HG02870 (cell line): ENCODE results near the gene PIK3R3.
"Not testable (repeated sequence)": the region's sequence is repeated elsewhere in the genome, so short reads cannot be mapped to it uniquely, and the experiment has no call there.

Source experiments
- ATAC-seq: cut with Tn5 transposase; IDR thresholded peaks from one replicate; pipeline ENCODE4 v1.9.1; 2021; ENCODE audit warnings: mild to moderate bottlenecking, moderate library complexity; ENCODE audit not compliant: unreplicated experiment

PIK3R3 gene

GRCh38 chr1:46070164-46070814, 62.1 kb downstream of the PIK3R3 start:
- no peak for ATAC-seq

DNA sequence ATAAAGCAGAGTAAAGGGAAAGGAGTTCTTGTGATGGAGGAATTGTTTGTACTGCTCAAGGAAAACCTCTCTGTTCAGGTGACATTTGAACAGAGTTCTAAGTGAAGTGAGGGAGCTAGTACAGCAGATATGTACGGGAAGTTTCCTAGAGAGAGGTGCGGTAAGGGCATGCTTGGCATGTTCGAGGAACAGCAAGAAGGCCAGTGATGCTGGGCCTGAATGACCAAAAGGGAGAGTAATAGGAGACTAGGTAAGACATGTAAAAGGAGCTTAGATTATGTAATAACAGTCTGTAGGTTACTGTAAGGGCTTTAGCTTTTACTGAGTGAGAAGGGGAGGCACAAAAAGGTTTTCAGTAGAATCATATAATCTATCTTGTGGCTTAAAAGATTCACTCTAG, 63.9 kb downstream of the PIK3R3 start:
- ATAC-seq, result no peak

DNA sequence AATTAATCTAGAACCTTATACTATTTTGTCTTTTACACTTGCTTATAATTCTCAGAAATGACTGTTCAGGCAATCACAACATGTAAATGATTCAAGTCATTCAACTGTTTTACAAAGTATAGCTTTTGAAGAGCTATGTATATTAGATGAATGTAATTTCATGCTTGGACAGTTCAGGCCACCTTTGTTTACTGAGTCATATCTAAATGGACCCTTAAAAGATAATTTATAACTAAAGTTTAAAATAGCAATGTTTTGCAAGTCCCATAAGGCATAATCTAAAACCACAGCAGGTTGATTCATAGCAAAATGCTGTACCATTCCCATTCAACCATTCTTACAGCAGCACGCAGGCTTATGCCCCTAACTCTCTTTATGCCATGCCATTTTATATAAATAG, 64.8 kb downstream of the PIK3R3 start:
- no peak for ATAC-seq

GRCh38 chr1:46065405-46065804, 67.0 kb downstream of the PIK3R3 start:
- no peak for ATAC-seq

DNA sequence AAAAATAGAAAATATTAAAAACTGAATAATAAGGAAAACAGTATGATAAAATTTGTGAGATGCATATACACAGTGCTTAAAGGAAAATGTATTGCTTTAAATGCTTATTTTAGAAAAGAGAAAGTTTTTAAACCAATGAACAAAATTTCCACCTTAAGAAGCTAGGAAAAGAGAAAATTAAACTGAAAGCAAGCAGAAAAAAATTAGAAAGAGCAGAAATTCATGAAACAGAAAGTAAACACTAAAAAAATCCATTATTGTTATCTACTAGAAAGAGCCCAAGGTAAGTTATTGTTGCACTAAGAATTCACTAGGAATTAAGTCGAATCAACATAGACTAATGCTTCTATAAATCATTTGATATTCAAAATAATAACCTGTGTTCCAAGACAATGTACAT, 67.7 kb downstream of the PIK3R3 start:
- ATAC-seq, result no peak

DNA sequence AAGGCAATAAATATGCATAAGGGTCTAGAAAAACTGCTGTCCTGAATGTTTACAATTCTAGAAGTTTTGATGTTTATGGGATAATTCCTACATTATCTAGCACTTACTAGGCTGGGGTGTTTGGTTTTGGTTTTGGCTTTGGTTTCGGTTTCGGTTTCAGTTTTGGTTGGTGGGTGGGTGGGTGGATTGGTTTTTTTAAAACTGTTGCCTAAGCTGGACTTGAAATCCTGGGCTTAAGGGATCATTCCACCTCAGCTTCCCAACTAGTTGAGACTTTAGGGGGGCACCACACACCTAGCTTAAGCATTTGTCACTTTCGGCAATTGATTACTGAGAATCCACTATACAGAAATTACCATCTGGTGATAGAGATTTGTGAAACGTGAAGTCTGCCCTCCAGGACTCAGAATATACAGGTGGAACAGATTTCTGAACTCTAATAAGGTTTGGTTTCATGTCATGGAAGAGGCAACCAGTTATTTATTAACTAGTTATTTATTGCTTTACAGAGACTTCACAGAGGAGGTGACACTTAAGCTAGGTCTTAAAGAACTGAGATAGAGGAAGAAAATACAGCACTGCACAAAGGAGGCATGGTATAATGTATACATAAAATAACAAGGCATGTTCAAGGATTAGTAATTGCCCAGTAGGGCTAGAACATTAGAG, 69.6 kb downstream of the PIK3R3 start:
- no peak for ATAC-seq

DNA sequence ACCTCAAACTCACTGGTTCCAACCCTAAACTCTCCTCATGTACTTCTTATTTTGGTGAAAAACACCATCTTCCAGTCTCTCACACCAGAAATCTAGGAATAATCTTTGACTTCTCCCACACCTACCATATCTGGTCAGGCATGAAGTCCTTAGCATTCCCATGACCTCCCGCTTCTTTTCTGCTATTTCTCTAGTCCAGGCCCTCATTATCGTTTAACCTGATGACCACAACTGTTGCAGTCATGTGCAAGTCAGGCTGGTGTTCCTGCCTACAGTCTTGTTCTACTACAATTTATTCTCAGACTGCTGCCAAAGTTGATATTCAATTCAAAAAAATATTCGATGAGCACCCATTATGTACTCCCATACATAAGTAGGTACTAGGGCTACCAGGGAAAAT, 71.3 kb downstream of the PIK3R3 start:
- ATAC-seq, result no peak

DNA sequence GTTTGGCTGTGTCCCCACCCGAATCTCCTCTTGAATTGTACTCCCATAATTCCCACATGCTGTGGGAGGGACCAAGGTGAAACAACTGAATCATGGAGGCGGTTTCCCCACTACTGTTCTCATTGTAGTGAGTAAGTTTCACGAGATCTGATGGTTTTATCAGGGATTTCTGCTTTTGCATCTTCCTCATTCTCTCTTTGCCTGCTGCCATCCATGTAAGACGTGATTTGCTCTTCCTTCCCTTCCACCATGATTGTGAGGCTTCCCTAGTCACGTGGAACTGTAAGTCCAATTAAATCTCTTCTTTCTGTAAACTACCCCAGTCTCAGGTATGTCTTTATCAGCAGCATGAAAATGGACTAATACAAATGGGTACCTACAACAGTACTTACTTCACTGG, 73.5 kb downstream of the PIK3R3 start:
- ATAC-seq, result no peak

DNA sequence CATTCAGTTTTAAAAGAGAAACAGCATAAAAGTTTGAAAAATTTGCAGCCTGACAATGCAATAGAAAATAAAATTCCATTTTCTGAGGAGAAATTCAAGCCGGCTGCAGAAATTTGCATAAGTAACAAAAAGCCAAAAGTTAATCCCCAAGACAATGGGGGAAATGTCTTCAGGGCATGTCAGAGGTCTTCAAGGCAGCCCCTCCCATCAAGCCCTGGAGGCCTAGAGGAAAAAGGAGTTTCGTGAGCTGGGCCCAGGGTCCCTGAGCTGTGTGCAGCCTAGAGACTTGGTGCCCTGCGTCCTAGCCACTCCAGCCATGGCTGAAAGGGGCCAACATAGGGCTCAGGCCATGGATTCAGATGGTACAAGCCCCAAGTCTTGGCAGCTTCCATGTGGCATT, 74.6 kb downstream of the PIK3R3 start:
- ATAC-seq, result no peak

DNA sequence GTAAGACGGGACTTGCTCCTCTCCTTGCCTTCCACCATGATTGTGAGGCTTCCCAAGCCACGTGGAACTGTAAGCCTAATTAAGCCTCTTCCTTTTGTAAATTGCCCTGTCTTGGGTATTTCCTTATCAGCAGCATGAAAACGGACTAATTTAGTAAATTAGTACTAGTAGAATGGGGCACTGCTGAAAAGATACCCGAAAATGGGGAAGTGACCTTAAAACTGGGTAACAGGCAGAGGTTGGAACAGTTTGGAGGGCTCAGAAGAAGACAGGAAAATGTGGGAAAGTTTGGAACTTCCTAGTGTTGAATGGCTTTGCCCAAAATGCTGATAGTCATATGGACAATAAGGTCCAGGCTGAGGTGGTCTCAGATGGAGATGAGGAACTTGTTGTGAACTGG, 75.2 kb downstream of the PIK3R3 start:
- not testable (repeated sequence) for ATAC-seq

DNA sequence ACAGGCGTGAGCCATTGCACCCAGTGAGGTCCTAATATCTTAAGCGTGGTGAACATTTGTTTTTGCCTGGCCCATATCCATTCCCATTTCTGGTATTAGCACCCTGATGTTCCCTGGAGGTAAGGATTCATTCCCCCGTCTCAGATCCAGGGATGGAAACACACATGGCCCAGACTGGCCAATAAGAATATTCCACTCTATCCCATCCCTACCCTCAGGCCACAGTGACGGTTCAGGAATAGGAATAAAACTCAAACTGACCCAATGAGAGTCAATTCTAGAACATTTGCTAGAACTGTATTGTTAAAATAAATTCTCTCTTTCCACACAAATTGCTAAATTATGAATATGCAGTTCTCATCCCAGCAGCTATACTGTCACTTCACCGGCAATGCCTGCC, 76.1 kb downstream of the PIK3R3 start:
- ATAC-seq, result no peak

- no peak for ATAC-seq
These were observed 78.7 kb downstream of the PIK3R3 start for GRCh38 chr1:46053734-46054133.

GRCh38 chr1:46044116-46044515, 88.3 kb downstream of the PIK3R3 start:
- no peak for ATAC-seq

- peak; percentile 63 for ATAC-seq
These were observed 88.9 kb downstream of the PIK3R3 start for GRCh38 chr1:46043458-46044017.

- no peak for ATAC-seq
These were observed 90.5 kb downstream of the PIK3R3 start for GRCh38 chr1:46041974-46042373.

GRCh38 chr1:46041551-46041950, 90.9 kb downstream of the PIK3R3 start:
- peak; percentile 42 for ATAC-seq

DNA sequence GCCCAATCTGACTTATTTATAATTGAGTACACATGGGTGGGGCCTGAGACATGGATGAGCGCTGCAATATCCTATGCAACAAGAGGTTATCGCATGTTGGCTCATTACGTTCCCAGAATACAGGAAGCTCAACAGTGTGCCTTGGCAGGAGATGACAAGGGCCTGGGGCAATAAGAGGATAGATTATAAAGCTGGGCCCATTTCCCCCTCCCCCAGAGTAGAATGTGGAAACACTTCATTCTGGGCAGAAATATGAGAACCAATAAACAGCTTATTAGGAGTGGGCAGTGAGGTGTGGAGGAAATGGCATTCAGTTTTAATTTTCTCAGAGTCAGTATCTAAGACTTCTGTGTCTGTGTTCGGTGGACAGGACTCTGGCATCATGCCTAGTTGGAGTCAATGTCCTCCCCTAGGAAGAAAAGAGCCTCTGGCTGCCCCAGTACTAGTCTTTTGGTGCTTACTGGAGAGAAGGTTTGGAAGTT, 92.8 kb downstream of the PIK3R3 start:
- ATAC-seq, result no peak

DNA sequence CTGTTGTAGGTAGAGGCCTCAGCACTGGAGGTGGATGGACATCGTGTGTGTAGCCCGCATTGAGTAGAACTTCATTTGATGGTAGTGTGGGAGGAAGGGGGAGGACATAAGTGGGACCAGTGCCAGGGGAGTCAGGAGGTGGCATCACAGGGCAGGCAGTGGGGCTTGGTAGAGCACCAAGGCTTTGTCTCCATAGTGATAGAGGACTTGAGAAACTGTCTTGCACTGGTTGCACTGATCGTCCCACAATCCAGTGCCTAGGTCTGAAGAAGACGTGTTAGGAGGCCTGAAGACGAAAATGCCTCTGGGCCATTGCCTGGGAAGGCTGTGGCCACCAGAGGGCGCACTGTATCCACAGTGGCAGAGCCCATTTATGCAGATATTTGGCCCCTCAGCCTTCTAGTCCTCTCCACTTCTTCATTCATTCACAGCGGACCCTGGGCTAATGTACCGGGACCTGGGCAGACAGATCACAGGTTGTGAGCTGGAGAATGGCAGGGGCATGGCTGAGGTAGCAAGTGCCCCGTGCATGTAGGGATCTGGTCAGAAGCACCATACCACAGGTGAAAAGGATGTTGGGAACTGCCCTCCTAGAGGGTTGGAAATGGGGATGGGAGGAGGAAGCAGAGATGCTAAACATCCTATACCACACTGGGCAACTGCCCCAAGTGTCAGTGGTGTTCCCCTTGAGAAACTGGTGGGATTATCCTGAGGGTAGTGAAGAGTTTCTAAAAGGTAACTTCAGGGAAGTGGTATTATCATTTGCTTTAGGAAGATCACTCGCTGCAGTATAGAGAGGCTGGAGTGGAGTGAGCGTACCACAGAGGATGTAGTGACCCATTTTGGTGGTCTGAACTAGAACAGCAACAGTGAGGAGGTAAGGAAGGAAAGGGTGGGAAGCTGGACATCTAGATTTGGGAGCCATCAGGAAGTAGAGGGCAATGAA, 95.3 kb downstream of the PIK3R3 start:
- no peak for ATAC-seq

DNA sequence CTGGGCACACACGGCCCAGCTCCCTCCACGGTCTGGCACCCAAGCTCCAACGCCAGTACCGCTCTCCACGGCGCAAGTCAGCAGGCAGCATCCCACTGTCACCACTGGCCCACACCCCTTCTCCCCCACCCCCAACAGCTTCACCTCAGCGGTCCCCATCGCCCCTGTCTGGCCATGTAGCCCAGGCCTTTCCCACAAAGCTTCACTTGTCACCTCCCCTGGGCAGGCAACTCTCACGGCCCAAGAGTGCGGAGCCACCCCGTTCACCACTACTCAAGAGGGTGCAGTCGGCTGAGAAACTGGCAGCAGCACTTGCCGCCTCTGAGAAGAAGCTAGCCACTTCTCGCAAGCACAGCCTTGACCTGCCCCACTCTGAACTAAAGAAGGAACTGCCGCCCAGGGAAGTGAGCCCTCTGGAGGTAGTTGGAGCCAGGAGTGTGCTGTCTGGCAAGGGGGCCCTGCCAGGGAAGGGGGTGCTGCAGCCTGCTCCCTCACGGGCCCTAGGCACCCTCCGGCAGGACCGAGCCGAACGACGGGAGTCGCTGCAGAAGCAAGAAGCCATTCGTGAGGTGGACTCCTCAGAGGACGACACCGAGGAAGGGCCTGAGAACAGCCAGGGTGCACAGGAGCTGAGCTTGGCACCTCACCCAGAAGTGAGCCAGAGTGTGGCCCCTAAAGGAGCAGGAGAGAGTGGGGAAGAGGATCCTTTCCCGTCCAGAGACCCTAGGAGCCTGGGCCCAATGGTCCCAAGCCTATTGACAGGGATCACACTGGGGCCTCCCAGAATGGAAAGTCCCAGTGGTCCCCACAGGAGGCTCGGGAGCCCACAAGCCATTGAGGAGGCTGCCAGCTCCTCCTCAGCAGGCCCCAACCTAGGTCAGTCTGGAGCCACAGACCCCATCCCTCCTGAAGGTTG, 97.6 kb downstream of the PIK3R3 start:
- ATAC-seq, result no peak
